NCI-H1930 (cell line): ENCODE measurements around the gene KAZN.
A peak's percentile ranks its signal among the peaks of the same experiment; 100 is the strongest.
"Not testable (repeated sequence)": the region's sequence is repeated elsewhere in the genome, so short reads cannot be mapped to it uniquely, and the experiment has no call there.

ENCODE experiments used
- DNase-seq, 2 experiments: peaks; one replicate each; lab custom pipeline; 2025; lab: John Stamatoyannopoulos, UW

Gene KAZN

DNA sequence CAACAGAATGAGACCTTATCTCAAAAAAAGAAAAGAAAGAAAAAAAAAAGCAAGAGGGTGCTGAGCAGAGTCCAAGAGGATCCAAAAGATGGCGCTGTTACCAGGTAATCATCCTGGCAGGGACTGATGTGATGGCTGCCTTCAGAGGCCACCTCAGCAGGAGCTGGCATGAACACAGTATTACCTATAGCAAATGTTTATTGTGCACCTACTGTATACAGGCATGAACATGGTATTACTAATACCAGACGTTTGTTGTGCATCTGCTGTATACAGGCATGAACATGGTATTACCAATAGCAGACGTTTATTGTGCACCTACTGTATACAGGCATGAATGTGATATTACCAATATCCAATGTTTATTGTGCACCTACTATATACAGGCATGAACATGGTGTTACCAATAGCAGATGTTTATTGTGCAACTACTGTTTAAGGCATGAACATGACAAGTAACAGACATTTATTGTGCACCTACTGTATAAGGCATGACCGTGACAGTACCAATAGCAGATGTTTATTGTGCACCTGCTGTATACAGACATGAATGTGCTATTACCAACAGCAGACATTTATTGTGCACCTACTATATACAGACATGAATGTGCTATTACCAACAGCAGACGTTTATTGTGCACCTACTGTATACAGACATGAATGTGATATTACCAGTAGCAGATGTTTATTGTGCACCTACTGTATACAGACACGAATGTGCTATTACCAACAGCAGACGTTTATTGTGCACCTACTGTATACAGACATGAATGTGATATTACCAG lies 439.9 kb downstream of the KAZN start:
- DNase-seq = peak; percentile 7 to 10

DNA sequence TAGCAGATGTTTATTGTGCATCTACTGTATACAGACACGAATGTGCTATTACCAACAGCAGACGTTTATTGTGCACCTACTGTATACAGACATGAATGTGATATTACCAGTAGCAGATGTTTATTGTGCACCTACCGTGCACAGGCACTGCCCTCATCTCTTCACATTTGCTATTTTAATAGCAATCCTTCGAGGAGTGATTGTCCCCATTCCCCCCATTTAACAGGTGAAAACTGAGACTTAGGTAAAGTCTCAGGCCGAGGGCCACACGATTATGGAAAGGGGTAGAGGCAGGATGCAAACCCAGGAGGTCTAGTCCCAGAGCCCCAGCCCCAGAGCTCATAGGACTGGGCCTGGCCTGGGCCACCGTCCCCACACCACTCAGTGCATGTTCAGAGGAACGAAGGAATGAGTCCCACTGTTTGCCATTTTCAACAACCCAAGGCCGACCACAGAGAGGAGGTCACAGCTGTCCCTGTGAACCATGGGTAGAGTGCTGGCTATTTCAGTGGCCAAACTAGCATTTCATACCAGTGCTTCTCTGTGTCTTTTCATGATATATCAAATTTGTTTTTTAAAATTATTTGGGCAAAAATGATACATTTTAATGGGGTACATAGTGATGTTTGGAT lies 440.6 kb downstream of the KAZN start:
- DNase-seq = no peak

DNA sequence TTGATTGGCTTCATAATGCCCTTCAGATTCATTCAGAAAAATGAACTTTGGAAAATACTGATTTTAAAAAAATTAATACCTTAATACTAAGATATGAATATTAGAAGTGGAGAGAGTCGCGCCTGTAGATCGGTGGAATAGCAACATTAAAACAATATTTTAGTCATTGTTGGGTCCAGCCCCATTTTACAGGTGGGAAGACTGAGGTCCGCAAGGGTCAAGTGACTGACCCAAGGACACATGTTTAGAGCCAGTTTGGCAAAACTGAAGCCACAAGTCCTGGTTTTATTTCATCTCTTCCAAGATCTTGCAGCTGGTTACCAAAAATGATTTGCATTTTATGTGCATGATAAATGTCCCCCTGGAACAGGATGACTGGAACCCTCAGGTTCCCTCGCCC lies 441.4 kb downstream of the KAZN start:
- DNase-seq = no peak

DNA sequence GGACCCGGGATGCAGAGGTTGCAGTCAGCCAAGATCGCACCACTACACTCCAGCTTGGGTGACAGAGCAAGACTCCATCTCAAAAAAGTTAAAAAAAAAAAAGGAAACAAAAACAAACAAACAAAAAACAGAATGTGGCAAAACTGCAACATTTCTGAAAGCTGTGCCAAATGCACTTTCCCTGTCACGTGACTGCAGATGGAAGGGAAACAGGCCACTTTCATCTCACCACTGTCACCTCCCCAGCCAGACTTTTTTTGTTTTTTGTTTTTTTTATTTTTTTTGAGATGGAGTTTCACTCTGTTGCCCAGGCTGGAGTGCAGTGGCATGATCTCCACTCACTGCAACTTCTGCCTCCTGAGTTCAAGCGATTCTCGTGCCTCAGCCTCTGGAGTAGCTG lies 442.2 kb downstream of the KAZN start:
- DNase-seq = not testable (repeated sequence)

DNA sequence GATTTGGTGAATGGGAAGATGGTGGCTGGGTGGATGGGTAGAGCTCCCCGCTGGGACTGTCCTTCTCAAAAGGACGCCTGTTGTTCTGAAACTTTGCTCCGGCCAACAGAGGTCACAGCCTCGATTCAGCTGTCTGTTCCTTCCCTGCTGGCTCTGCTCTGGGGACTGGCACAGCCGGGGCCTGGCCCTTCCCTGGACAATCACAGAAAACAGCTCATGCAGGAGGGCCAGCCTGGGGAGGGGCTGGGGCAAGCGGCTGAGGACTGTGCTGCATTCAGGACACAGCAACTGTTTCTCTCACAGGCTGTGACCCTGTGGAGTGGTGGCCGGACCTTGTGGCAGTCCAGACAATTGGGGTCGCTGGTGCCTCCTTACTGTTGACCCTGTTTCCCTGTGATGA lies 444.4 kb downstream of the KAZN start:
- DNase-seq = no peak

DNA sequence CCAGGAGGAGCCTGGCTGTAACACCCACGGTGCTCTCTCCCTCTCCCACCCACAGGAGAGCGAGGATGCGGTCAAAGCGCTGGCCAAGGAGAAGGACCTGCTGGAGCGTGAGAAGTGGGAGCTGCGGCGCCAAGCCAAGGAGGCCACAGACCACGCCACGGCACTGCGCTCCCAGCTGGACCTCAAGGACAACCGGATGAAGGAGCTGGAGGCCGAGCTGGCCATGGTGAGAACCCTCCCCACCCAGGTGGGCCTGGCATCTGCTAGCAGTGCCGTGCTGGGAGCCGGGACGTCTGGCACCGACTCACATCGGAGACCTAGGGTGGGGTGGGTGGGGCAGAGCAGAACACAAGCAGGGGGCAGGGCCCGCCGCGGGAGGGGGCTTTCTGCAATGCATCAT lies 445.4 kb downstream of the KAZN start:
- no peak for DNase-seq

DNA sequence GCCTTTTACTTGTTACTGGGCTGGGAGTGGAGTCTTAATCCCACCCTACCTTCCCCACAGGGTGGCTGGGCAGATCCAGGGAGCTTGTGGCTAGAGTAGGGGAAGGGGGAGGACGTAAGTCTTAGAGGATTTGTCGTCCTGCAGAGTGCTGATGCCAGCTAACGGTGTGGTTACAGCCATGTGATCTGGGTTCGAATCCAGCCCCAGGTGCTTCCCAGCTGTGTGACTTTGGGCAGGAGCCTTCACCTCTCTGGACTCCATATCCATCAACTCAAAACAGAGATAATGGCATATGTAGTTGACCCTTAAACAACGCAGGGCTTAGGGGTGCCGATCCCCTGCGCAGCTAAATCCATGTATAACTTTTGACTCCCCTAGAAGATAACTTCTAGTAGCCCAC lies 446.6 kb downstream of the KAZN start:
- DNase-seq = no peak

DNA sequence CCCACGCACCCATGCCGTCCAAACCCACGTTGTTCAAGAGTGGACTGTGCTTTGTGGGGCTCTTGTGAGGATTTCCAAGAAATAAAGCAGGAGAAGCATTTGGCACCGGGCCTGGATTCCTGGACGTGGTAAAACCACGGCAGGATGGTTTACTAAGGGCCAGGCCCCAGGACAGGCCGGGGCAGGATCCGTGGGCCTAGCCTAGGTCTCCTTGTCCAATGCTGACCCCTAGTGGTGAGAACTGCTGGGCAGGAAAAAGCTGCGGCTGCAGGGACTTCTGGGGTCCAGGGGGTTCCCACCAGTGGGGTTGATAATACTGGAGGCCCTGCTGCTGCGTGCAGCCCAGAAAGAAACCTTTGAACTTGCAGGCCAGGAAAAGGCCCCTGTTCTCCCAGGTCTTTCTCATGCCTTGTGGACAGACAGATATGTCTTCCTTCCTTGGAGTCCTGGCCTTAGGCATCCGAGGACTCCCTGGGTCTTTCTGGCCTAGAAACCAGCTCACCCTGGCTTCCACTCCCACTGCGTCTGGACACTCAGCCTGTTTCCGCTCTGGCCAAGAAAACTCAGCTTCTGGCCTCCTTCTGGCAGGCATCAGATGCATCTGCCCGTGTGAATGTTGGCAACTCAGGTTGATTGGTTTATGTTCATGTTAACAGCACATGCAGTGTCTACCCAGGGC lies 448.1 kb downstream of the KAZN start:
- DNase-seq = peak in 1 of 2 experiments; percentile 56

DNA sequence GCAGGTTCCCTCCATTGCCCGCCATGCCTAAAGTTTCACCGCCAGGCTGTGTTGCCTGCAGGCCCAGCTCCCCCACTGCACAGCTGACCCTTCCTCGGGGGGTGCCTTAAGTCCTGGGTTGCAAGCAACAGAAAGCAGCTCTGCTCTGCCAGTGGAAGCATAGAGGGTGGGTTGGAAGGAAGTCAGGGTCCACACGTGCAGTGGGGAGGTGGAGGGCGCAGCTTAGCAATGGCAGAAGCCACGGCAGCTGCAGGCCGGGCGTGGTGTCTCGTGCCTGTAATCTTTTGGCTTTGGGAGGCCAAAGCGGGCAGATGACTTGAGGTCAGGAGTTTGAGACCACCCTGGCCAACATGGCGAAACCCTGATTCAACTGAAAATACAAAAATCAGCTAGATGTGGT lies 448.8 kb downstream of the KAZN start:
- no peak for DNase-seq

DNA sequence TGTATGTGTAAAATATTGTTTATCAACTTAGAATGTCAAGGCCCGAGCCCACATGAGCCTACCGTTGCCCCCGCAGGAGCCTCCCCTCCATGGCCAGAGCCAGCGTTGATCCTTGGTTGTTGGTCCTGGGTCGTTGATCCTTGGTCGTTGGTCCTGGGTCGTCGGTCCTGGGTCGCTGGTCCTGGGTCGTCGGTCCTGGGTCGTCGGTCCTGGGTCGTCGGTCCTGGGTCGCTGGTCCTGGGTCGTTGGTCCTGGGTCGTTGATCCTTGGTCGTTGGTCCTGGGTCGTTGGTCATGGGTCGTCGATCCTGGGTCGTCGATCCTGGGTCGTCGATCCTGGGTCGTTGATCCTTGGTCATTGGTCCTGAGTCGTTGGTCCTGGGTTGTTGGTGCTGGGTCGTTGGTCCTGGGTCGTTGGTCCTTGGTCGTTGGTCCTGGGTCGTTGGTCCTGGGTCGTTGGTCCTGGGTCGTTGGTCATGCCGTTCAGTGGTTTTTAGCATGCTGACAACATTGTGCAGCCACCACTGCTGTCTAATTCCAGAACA lies 450.0 kb downstream of the KAZN start:
- no peak for DNase-seq

DNA sequence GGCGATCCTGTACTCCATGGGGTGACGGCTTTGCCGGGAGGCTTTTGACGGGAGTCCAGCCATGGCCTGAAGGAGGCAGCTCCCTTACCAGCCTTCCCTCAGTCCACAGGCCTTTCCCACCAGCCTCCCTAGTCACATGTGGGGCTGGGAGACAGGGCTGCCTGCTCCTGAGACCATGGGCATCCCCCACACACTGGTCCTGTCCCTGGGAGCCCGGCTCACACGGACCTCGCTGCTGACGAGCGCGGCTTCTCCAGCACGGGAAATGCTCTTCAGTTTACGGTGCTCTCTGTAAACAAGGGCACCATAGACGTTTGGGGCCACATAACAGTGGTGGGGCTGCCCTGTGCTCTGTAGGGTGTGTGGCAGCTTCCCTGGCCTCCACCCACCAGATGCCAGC lies 450.6 kb downstream of the KAZN start:
- no peak for DNase-seq

DNA sequence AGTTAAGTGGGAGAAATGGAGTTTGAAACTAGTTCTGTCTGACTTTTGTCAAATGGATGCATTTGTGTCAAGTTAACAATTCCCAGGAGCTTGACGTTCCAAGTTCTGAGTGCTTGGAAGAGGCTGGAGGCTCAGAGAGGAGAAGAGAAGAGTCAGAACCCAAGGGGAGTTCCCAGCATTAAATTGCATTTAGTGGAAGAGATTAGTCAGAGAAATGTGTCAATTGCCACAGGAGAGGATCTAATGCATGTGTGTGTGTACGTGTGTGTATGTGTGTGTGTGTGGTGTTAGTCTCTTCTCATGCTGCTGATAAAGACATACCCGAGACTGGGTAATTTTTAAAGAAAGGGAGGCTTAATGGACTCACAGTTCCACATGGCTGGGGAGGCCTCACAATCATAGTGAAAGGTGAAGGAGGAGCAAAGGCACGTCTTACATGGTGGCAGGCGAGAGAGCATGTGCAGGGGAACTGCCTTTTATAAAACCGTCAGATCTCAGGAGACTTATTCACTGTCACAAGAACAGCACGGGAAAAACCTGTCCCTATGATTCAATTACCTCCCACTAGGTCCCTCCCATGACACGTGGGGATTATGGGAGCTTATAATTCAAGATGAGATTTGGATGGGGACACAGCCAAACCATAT lies 453.5 kb downstream of the KAZN start:
- no peak for DNase-seq

DNA sequence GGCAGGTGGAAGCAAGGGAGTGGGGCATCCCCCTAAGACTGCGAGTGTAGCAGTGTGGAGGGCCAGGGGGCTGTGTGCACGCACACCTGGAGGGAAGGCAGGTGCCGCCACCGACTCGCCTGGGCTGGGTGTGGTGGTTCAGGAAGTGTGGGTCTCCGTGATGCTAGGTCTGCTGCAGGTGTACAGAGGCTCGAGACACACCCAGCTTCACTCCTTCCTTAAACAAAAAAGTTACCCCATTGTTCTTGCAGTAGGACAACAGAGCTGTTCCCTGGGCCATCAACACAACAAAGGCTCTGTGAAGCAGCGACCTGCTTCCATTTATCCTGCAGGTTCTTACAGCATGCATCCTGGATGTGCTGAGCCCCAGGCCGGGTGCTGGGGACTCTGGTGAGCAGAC lies 454.7 kb downstream of the KAZN start:
- DNase-seq = no peak

DNA sequence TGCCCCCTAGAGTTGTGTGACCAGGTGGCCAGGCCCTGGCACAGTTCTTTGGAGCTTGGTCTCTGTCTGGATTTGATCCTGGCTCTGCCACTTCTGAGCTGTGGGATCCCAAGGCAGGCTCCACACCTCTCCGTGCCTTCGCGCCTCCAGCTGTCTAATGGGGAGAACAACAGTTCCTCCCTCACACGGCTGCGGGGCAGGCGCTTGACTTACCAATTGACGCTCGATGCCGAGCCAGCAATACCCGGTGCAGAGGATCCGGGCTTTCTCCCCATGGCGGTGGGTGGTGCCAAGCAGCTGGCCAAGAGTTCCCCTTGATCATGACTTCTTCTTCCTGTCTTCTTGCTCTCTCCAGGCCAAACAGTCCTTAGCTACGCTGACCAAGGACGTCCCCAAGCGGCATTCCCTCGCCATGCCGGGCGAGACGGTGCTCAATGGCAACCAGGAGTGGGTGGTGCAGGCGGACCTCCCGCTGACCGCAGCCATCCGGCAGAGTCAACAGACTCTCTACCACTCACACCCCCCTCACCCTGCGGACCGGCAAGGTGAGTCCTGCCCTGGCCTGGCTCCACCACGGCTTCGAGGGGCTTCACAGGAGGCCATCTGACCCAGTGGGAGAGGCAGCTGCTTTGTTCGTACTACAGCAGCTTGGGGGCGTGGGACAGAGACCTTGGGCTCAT lies 457.4 kb downstream of the KAZN start:
- DNase-seq = no peak

DNA sequence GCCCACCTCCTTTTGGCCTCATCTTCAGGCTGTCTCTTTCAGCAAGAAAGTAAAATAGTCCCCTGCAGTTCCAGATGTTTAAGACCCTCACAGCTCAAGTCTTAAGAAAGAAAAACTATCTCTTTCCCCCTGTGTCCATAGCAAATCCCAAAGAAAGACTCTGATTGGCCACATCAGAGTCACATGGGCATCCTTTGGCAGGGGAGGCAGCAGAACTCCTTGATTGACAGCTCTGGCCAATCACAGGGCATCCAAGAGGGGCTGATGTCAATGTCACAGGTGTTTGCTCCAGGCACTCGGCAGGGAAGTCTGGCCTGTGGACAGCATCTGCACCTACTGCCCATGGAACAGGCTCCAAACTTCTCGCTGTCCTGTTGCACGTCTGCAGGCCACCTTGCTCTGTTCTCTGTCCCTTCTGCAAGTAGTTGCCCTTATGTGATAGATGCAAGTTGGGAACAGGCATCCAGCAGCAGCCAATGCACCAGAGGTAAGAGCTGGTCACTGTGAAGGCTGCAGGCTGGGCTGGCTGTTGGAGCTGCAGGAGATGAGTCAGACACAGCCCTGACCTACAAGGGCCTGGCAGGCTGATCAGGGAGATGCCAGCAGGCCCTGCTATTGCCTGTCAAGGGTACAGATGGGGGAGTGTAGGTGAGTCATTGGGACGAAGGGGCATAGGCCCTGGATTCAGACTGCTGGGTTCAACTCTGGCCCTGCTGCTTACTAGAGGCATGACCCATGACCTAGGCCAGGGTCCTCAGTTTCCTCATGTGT lies 458.2 kb downstream of the KAZN start:
- no peak for DNase-seq

DNA sequence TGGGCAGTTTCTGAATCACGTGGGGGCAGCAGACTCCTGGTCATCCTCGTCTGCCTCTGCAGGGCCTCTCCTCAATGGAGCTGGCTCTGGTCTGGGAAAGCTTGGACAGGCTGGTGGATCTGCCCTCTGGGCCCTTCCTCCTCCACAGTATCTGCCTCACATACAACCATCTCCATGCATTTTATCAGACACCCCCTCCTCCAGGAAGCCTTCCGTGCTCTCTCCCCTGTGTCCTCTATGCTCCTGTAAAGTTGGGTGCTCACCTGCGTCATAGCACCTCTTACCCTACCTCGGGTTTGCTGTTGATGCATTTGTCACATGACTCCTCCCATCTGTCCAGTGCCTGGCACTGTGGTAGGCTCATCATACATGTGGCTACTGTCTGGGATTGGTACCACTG lies 459.3 kb downstream of the KAZN start:
- no peak for DNase-seq

DNA sequence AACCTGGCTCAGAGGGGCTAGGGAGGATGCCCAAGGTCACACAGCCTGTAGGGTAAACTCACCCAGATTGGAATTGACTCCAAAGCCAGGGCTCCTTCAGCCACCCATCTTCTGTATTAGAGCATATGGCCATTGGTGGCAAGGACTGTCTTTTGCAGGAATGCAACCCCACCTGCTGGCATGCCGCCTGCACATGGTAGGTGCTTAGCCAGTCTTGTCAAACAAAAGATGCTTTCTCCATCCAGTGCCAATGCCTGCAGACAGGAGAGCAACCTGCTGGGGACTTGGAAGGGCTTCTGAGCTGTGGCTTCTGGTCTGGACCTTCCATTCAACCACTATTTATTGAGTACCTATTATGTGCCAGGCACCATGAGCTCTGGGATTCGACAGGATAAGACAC lies 459.8 kb downstream of the KAZN start:
- no peak for DNase-seq

DNA sequence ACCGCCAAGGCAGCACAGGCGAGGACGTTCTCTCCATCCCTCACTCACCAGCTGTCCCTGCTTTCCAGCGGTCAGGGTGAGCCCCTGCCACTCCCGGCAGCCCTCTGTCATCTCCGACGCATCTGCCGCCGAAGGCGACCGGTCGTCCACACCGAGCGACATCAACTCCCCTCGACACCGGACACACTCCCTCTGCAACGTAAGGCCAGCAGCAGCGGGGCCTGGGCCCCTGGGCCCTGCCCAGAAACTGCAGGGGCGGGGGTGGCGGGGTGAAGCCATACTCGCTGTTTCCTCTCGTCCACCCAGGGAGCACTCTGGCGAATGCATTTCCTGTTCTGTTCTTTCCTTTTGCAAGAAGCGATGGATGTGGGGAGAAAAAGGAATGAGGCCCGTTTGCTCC lies 461.6 kb downstream of the KAZN start:
- DNase-seq = no peak

DNA sequence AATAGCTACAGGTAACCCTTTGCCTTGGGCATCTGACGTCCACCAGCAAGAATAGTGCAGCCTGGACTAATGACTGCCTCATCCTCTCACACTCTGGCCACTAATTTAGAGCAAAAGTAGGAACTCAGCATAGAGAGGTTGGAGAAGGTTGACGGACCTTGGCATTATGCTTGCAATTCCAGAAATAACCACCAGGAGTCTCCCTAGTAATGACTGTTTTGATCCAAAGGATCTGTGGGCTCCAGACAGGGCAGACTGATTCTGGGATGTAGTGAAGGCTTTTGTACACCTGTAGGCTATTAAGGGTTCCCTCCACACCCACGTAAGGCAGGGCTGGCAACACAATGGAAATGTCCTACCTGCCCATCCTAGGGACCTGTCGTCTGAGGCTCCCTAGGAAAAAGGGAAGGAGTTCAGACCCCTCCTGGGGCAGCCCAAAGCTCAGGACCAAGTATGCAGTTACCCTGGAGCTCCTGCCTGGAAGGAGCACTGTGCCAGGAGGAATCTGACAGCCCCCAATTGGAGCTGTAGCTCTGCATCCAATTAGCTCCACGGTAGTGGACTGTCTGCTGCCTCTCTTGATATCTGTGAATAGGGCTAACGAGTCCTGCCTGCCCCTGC lies 464.1 kb downstream of the KAZN start:
- no peak for DNase-seq

DNA sequence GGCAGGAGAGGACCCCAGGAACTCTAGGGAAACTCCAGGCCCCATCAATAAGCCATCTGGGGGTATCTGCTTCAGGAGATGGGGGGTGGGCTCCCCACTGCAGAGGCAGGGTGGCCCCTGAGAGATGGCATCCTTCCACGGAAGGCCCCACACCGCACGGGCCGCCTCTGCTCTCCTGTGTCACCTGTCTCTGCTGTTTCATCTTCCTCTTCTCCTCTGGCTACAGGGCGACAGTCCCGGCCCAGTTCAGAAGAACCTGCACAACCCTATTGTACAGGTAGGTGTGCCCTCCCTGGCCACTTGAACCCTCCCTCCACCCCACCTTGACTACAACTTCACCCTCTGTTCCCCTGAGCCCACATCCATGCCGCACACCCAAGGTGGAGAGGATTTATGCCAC lies 464.9 kb downstream of the KAZN start:
- DNase-seq = no peak

DNA sequence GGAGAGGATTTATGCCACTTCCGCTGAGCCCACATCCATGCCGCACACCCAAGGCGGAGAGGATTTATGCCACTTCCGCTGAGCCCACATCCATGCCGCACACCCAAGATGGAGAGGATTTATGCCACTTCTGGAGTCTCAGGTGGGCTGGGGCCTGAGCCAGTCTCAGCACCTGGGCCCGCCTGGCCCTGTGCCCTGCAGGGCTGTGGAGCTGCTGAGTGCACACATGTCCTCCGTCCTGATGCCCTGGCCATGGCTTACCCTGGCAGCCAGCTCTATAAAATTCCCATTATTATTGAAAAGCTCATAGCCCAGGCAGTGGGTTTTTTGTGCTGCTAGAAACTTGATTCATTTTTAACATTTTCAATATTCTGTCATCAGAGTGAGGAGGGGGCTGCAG lies 465.3 kb downstream of the KAZN start:
- DNase-seq = no peak
